ELR (cell line): Measurements from ENCODE around the gene CACNA1D.

ENCODE experiments used
- DNase-seq: peaks from one replicate; pipeline ENCODE4 v3.0.0-alpha.2; 2015; ENCODE audit warnings: low read depth

Gene CACNA1D

GRCh38 chr3:53790470-53790869 lies 296.1 kb downstream of the CACNA1D start:
- no peak for DNase-seq

- DNase-seq = no peak
Measured at GRCh38 chr3:53791317-53791716, 296.9 kb downstream of the CACNA1D start.

- no peak for DNase-seq
Measured at GRCh38 chr3:53792866-53793265, 298.5 kb downstream of the CACNA1D start.

- peak; percentile 17 for DNase-seq
Measured at GRCh38 chr3:53794597-53794996, 300.2 kb downstream of the CACNA1D start.

- no peak for DNase-seq
Measured at GRCh38 chr3:53795176-53795575, 300.8 kb downstream of the CACNA1D start.

- no peak for DNase-seq
Measured at GRCh38 chr3:53795789-53796560, 301.6 kb downstream of the CACNA1D start.

GRCh38 chr3:53798144-53798543 lies 303.7 kb downstream of the CACNA1D start:
- no peak for DNase-seq

GRCh38 chr3:53799338-53799865 lies 305.0 kb downstream of the CACNA1D start:
- DNase-seq = no peak

- DNase-seq = no peak
Measured at GRCh38 chr3:53800041-53800906, 305.9 kb downstream of the CACNA1D start.

- no peak for DNase-seq
Measured at GRCh38 chr3:53801319-53801718, 306.9 kb downstream of the CACNA1D start.

- DNase-seq = no peak
Measured at GRCh38 chr3:53802256-53802880, 308.0 kb downstream of the CACNA1D start.

GRCh38 chr3:53803124-53803815 lies 308.9 kb downstream of the CACNA1D start:
- no peak for DNase-seq

GRCh38 chr3:53803816-53804695 lies 309.6 kb downstream of the CACNA1D start:
- DNase-seq = no peak

- DNase-seq = peak; percentile 75
Measured at GRCh38 chr3:53804697-53805462, 310.5 kb downstream of the CACNA1D start.

- DNase-seq = no peak
Measured at GRCh38 chr3:53805463-53806159, 311.2 kb downstream of the CACNA1D start.

- DNase-seq = peak; percentile 51
Measured at GRCh38 chr3:53806182-53807116, 312.0 kb downstream of the CACNA1D start.

- no peak for DNase-seq
Measured at GRCh38 chr3:53807117-53807810, 312.9 kb downstream of the CACNA1D start.

GRCh38 chr3:53808496-53808895 lies 314.1 kb downstream of the CACNA1D start:
- DNase-seq = no peak
